Measurements from ENCODE around the gene DMD.

- no peak for TF ChIP-seq CTCF (IDR thresholded peaks at IDR 0.05)
- no peak for TF ChIP-seq POLR2A (IDR thresholded peaks at IDR 0.05)
Measured at GRCh38 chrX:31932769-31933168, 1278.6 kb downstream of the DMD start.
